GM19023 (cell line): ENCODE results near the gene COQ8B.

ENCODE experiments used
- ATAC-seq: cut with Tn5 transposase; IDR thresholded peaks from one replicate; pipeline ENCODE4 v1.9.1; 2021; ENCODE audit warnings: mild to moderate bottlenecking, moderate library complexity; ENCODE audit not compliant: unreplicated experiment

The COQ8B gene

GRCh38 chr19:40642051-40642706 lies 74.5 kb downstream of the COQ8B start:
- no peak for ATAC-seq
